H1 (cell line): ENCODE results near the gene SEMA4D. TPM values are rescaled to one million over a fixed set of nuclear protein-coding genes. Genes with fewer than 3 reads are reported as not detected.

Experiments used
- CTCF ChIA-PET: fragments of 300-600 bp; sonication (Branson Sonifier 250); formaldehyde crosslinking; loops from one replicate; lab custom pipeline; 2021; ENCODE audit not compliant: partially characterized antibody; lab: Charles Lee
- POLR2A ChIA-PET: fragments of 300-600 bp; sonication (Branson Sonifier 250); formaldehyde crosslinking; loops from one replicate; lab custom pipeline; 2021; ENCODE audit warnings: inconsistent platforms; ENCODE audit not compliant: partially characterized antibody; lab: Charles Lee
- DNase-seq, 2 experiments: peaks; one replicate each; pipeline versions ENCODE4 v3.0.0 to v3.0.0-alpha.2; 2010 to 2022; ENCODE audit warnings: low spot score in 2 of 2, low read depth in 1 of 2, mixed read lengths in 1 of 2
- FAIRE-seq: peaks from 2 replicates; lab custom pipeline; 2011; peaks lifted over from hg19 to GRCh38; lab: Jason Lieb, UNC
- H2AFZ ChIP-seq: 2 replicates; pipeline ENCODE4 v1.8.1; 2012; ENCODE audit warnings: low read length, inconsistent platforms
- H2AK5ac ChIP-seq: 2 replicates; pipeline ENCODE4 v1.6.1; 2013; ENCODE audit warnings: low read depth, low read length
- H2BK120ac ChIP-seq: replicated peaks from 2 replicates; pipeline ENCODE3; 2013; ENCODE audit warnings: low read depth, low read length, inconsistent platforms
- H2BK12ac ChIP-seq: 2 replicates; pipeline ENCODE4 v1.6.1; 2013; ENCODE audit warnings: low read depth, low read length
- H2BK15ac ChIP-seq: 2 replicates; pipeline ENCODE4 v1.6.1; 2013; ENCODE audit warnings: low read length
- H2BK20ac ChIP-seq: 2 replicates; pipeline ENCODE4 v1.6.1; 2013; ENCODE audit warnings: low read length
- H2BK5ac ChIP-seq: 2 replicates; pipeline ENCODE4 v1.6.1; 2013; ENCODE audit warnings: low read depth, low read length
- H3K14ac ChIP-seq: 2 replicates; pipeline ENCODE4 v1.6.1; 2013; ENCODE audit warnings: inconsistent platforms; ENCODE audit not compliant: insufficient read length
- H3K18ac ChIP-seq: 2 replicates; pipeline ENCODE4 v1.6.1; 2013; ENCODE audit warnings: low read length; ENCODE audit errors: extremely low read depth
- H3K23ac ChIP-seq: 2 replicates; pipeline ENCODE4 v1.6.1; 2013; ENCODE audit warnings: inconsistent platforms; ENCODE audit not compliant: insufficient read length
- H3K23me2 ChIP-seq: 2 replicates; pipeline ENCODE4 v1.6.1; 2013; ENCODE audit warnings: low read depth, low read length
- H3K27ac ChIP-seq: 2 replicates; pipeline ENCODE4 v1.6.1; 2011; ENCODE audit warnings: low read depth, low read length, inconsistent platforms
- H3K27me3 ChIP-seq, 4 experiments: replicated peaks in 1 of 4; 1 replicate in 1 of 4; 2 replicates in 3 of 4; pipeline versions ENCODE4 v1.6.1 to v1.8.1; 2011 to 2013; ENCODE audit warnings: low read length in 3 of 4, mild to moderate bottlenecking in 3 of 4, inconsistent platforms in 2 of 4, mixed read lengths in 2 of 4, moderate library complexity in 1 of 4; ENCODE audit not compliant: control insufficient read depth in 3 of 4, insufficient read depth in 3 of 4; ENCODE audit errors: extremely low read depth in 1 of 4
- H3K36me3 ChIP-seq, 4 experiments: 2 replicates each; pipeline versions ENCODE4 v1.6.1 to v1.8.1; 2011 to 2013; ENCODE audit warnings: mild to moderate bottlenecking in 4 of 4, low read length in 3 of 4, moderate library complexity in 2 of 4, control low read depth in 1 of 4, inconsistent platforms in 1 of 4; ENCODE audit not compliant: insufficient read depth in 4 of 4, control insufficient read depth in 2 of 4
- H3K4ac ChIP-seq: replicated peaks from 2 replicates; pipeline ENCODE3; 2013; ENCODE audit warnings: low read length, low read depth, mixed read lengths, inconsistent platforms; ENCODE audit not compliant: insufficient read length
- H3K4me1 ChIP-seq, 4 experiments: replicated peaks in 1 of 4; 1 replicate in 1 of 4; 2 replicates in 3 of 4; pipeline versions ENCODE4 v1.6.1 to v1.8.1; 2011 to 2013; ENCODE audit warnings: low read length in 3 of 4, inconsistent platforms in 2 of 4, mixed read lengths in 1 of 4; ENCODE audit not compliant: insufficient read depth in 4 of 4, control insufficient read depth in 3 of 4
- H3K4me2 ChIP-seq, 2 experiments: 2 replicates each; pipeline versions ENCODE4 v1.6.1 to v1.8.1; 2011 to 2013; ENCODE audit warnings: low read depth in 2 of 2, low read length in 2 of 2, control low read depth in 1 of 2, inconsistent platforms in 1 of 2, mild to moderate bottlenecking in 1 of 2; ENCODE audit not compliant: insufficient read depth in 1 of 2
- H3K4me3 ChIP-seq, 4 experiments: fragments of 200-600, 300-600 bp in 1 of 4; sonication (generic), shearing (Covaris generic), sonication (Bioruptor Twin) in 1 of 4; 2 replicates each; pipeline versions ENCODE4 v1.5.1 to v1.8.1; 2011 to 2016; ENCODE audit warnings: low read length in 4 of 4, low read depth in 3 of 4, control low read depth in 2 of 4, inconsistent platforms in 2 of 4, mild to moderate bottlenecking in 2 of 4, mixed read lengths in 1 of 4, moderate library complexity in 1 of 4; ENCODE audit not compliant: insufficient read depth in 2 of 4; ENCODE audit errors: extremely low read depth in 1 of 4
- H3K56ac ChIP-seq: replicated peaks from 2 replicates; pipeline ENCODE3; 2013; ENCODE audit warnings: low read depth, mild to moderate bottlenecking, mixed read lengths, low read length, inconsistent platforms; ENCODE audit not compliant: insufficient read length
- H3K79me1 ChIP-seq: 2 replicates; pipeline ENCODE4 v1.6.1; 2013; ENCODE audit warnings: low read depth, low read length, control low read depth
- H3K79me2 ChIP-seq, 2 experiments: 2 replicates each; pipeline versions ENCODE4 v1.6.1 to v1.8.1; 2012 to 2013; ENCODE audit warnings: low read length in 2 of 2, mild to moderate bottlenecking in 2 of 2, inconsistent platforms in 1 of 2; ENCODE audit not compliant: insufficient read depth in 2 of 2, control insufficient read depth in 1 of 2
- H3K9ac ChIP-seq, 4 experiments: replicated peaks in 1 of 4; 1 replicate in 1 of 4; 2 replicates in 3 of 4; pipeline versions ENCODE4 v1.6.1 to v1.8.1; 2011 to 2013; ENCODE audit warnings: low read depth in 3 of 4, low read length in 3 of 4, control low read depth in 2 of 4, mild to moderate bottlenecking in 2 of 4, moderate library complexity in 2 of 4, inconsistent platforms in 1 of 4; ENCODE audit errors: extremely low read depth in 1 of 4
- H3K9me3 ChIP-seq, 2 experiments: 2 replicates each; pipeline versions ENCODE4 v1.6.1 to v1.8.1; 2012 to 2013; ENCODE audit warnings: mild to moderate bottlenecking in 2 of 2, moderate library complexity in 2 of 2, control low read depth in 1 of 2, inconsistent platforms in 1 of 2, low read depth in 1 of 2, low read length in 1 of 2, mixed read lengths in 1 of 2; ENCODE audit not compliant: insufficient read depth in 2 of 2
- H4K20me1 ChIP-seq, 2 experiments: replicated peaks in 1 of 2; 2 replicates each; pipeline versions ENCODE3 to v1.8.1; 2011 to 2013; ENCODE audit warnings: inconsistent platforms in 2 of 2, low read length in 2 of 2, mild to moderate bottlenecking in 1 of 2; ENCODE audit not compliant: insufficient read depth in 2 of 2, control insufficient read depth in 1 of 2
- H4K5ac ChIP-seq: 2 replicates; pipeline ENCODE4 v1.6.1; 2013; ENCODE audit warnings: low read length, low read depth, mixed read lengths, inconsistent platforms; ENCODE audit not compliant: insufficient read length
- H4K8ac ChIP-seq: 2 replicates; pipeline ENCODE4 v1.8.0; 2013; ENCODE audit warnings: mild to moderate bottlenecking, moderate library complexity, low read length, inconsistent platforms; ENCODE audit not compliant: insufficient read depth; ENCODE audit errors: extremely low read depth
- H4K91ac ChIP-seq: replicated peaks from 2 replicates; pipeline ENCODE3; 2013; ENCODE audit warnings: low read length, mixed read lengths, inconsistent platforms; ENCODE audit not compliant: insufficient read length
- GTF2F1 ChIP-seq: IDR thresholded peaks from 2 replicates; pipeline ENCODE4 v1.6.1; 2012; ENCODE audit warnings: low read depth, low read length, improper control_type of control experiment, borderline replicate concordance
- NANOG ChIP-seq: IDR thresholded peaks from 2 replicates; pipeline ENCODE4 v1.6.1; 2011; ENCODE audit warnings: low read length, low read depth, mild to moderate bottlenecking, inconsistent platforms; ENCODE audit not compliant: insufficient read depth, poor library complexity, severe bottlenecking
- PHF8 ChIP-seq: fragments of 200-600 bp; sonication (generic); conservative IDR thresholded peaks from 2 replicates; pipeline ENCODE4 v1.7.1; 2012; ENCODE audit warnings: low read depth, mild to moderate bottlenecking, inconsistent platforms, low read length, moderate library complexity
- POU5F1 ChIP-seq: IDR thresholded peaks from 2 replicates; pipeline ENCODE4 v1.6.1; 2011; ENCODE audit warnings: low read depth, mild to moderate bottlenecking, low read length, moderate library complexity
- SIN3A ChIP-seq, 2 experiments: IDR thresholded peaks in 1 of 2; conservative IDR thresholded peaks in 1 of 2; 2 replicates each; pipeline ENCODE4 v1.6.1; 2011 to 2012; ENCODE audit warnings: low read length in 2 of 2, improper control_type of control experiment in 1 of 2, low read depth in 1 of 2, mild to moderate bottlenecking in 1 of 2
- WGBS, 2 experiments: shearing (Covaris generic) in 1 of 2; methylation state at CpG; one replicate each; pipeline versions ENCODE4 v1.1.6 to v1.1.7; 2013 to 2015; ENCODE audit warnings: low lambda C conversion rate in 2 of 2, mixed read lengths in 2 of 2, inconsistent platforms in 1 of 2, low coverage in 1 of 2, missing lambda C conversion rate in 1 of 2; ENCODE audit not compliant: insufficient replicate concordance in 2 of 2, insufficient coverage in 1 of 2, insufficient read length in 1 of 2; ENCODE audit errors: extremely low coverage in 1 of 2, missing lambda C conversion rate in 1 of 2; 5-methylcytosine and 5-hydroxymethylcytosine counted together
- polyA plus RNA-seq, 7 experiments: library from polyadenylated mRNA; depleted of rRNA in 3 of 7; stranded (reverse) in 5 of 7; unstranded in 2 of 7; fragments of >200 nt in 5 of 7; fragments of 200-250 nt in 2 of 7; gene quantifications; 1 replicate in 5 of 7; 2 replicates in 1 of 7; 4 replicates in 1 of 7; pipeline versions ENCODE4 v1.2.1 to v1.2.3, GENCODE V29; 2011 to 2013; ENCODE audit warnings: missing spikeins in 2 of 7, mixed read lengths in 2 of 7
- total RNA-seq: library from RNA; stranded (reverse); fragmentation: NEBNext Ultra II Directional; extraction: Animal tissue kit (Norgen Biotek cat#: 25700); gene quantifications from 2 replicates; pipeline ENCODE4 v1.2.1, GENCODE V29; 2021

SEMA4D gene
- total and polyA plus RNA-seq, 2 of the 8 experiments (the other 6 are each of a cell fraction or from before 2014, with no cell fraction given), result 21.0 to 70.4 TPM

- Histone ChIP-seq H3K56ac (no peak overlapping the region), H4K8ac (no peak overlapping the region), H2BK12ac (no peak overlapping the region), H2BK120ac (no peak overlapping the region), H2BK5ac (no peak overlapping the region), H3K9me3 (no peaks in the 10 kb centered on the region), H4K91ac (no peak overlapping the region), H3K18ac (no peak overlapping the region), H4K5ac (no peak overlapping the region), H3K79me2 (no peaks in the 10 kb centered on the region), H2AK5ac (no peak overlapping the region), H3K27ac (no peak overlapping the region), H3K23me2 (no peaks in the 10 kb centered on the region), H3K4me3 (no peak overlapping the region), H3K27me3 (no peaks in the 10 kb centered on the region), H2AFZ (no peak overlapping the region), H3K79me1 (no peaks in the 10 kb centered on the region), H3K4ac (no peak overlapping the region), H3K4me1 (no peaks in the 10 kb centered on the region), H3K14ac (no peak overlapping the region), H2BK15ac (no peak overlapping the region), H3K23ac (no peak overlapping the region), H3K4me2 (no peak overlapping the region), H4K20me1 (peaks cover 2 to 11% of the 10 kb centered on the region in 2 experiments), H3K9ac (no peak overlapping the region), H2BK20ac (no peak overlapping the region), H3K36me3 (peaks cover 4 to 16% (median 7%) of the 10 kb centered on the region in 4 experiments; a peak in 6 of 8 replicates)
- 96% methylated on average over 12 of the region's 12 CpGs; no CpG with 5 or more reads in 1 of the 2 experiments for WGBS, 2 experiments
- FAIRE-seq, result no peak
- TF ChIP-seq GTF2F1 (no peak), PHF8 (no peak), POU5F1 (no peak), NANOG (no peak), SIN3A (conservative IDR thresholded peaks at IDR 0.05 in 1 of 2, IDR thresholded peaks at IDR 0.05 in 1 of 2; ENCODE audit: low read depth in 1 of 2, low read length in 2 of 2) (no peak)
- POLR2A ChIA-PET, result no interaction called here
- CTCF ChIA-PET, result interaction anchor here (0.9 kb wide), 1 partner anchor 199 kb away, joined by 3 read pairs; no protein-coding TSS in a partner anchor
- DNase-seq, result no peak
Observed at GRCh38 chr9:89377411-89377810, 120.5 kb downstream of the SEMA4D start.
